Left lung (tissue), 10 donors: Measurements from ENCODE around the gene CES3. TPM values are rescaled to one million over a fixed set of nuclear protein-coding genes. Genes with fewer than 3 reads are reported as not detected.
"Not testable (repeated sequence)": the region's sequence is repeated elsewhere in the genome, so short reads cannot be mapped to it uniquely, and the experiment has no call there.

Experiments
- ATAC-seq: fragments of 200-7000 bp; cut with Tn5 transposase; one replicate; pipeline ENCODE4 v1.9.1; 2020; ENCODE audit warnings: moderate library complexity
- DNase-seq, 4 donors: peaks; one replicate each; pipeline ENCODE4 v3.0.0-alpha.2; 2013 to 2020
- H3K27ac ChIP-seq, 2 donors: fragments of 200-600 bp; sonication (generic) in 1 of 2; one replicate each; pipeline versions ENCODE4 v1.5.0 to v1.8.0; 2020 to 2021
- H3K27me3 ChIP-seq, 2 donors: fragments of 200-600 bp; sonication (generic) in 1 of 2; one replicate each; pipeline versions ENCODE4 v1.5.0 to v1.8.0; 2020 to 2021
- H3K36me3 ChIP-seq, 2 donors: fragments of 200-600 bp; sonication (generic) in 1 of 2; one replicate each; pipeline versions ENCODE4 v1.5.0 to v1.8.0; 2020 to 2021
- H3K4me1 ChIP-seq, 2 donors: fragments of 200-600 bp; one replicate each; pipeline ENCODE4 v1.8.0; 2021
- H3K4me3 ChIP-seq, 2 donors: fragments of 200-600 bp; sonication (generic) in 1 of 2; one replicate each; pipeline versions ENCODE4 v1.5.0 to v1.8.0; 2020 to 2021; ENCODE audit warnings: mild to moderate bottlenecking in 1 of 2
- H3K9me3 ChIP-seq, 2 donors: fragments of 200-600 bp; sonication (generic) in 1 of 2; one replicate each; pipeline versions ENCODE4 v1.5.0 to v1.8.0; 2020 to 2021
- CTCF ChIP-seq, 2 donors: fragments of 200-600 bp; sonication (generic) in 1 of 2; IDR thresholded peaks; one replicate each; pipeline versions ENCODE4 v1.5.0 to v1.8.0; 2021; ENCODE audit warnings: antibody characterized with exemption in 2 of 2
- intact Hi-C, 2 donors: fragments of 100-400 bp; cut with DNase I; formaldehyde crosslinking; loops; one replicate each; pipeline versions ENCODE4 v1.11.2 to v1.14.2; 2022
- polyA plus RNA-seq, 6 donors: library from polyadenylated mRNA; unstranded; fragments of 120-200 nt; gene quantifications; one replicate each; pipeline ENCODE4 v1.2.1, GENCODE V29; 2013; ENCODE audit not compliant: insufficient read length in 6 of 6
- total RNA-seq, 2 donors: library from RNA; stranded (reverse); fragmentation: NEBNext Ultra II Directional; extraction: Animal tissue kit (Norgen Biotek cat#: 25700); gene quantifications; one replicate each; pipeline ENCODE4 v1.2.1, GENCODE V29; 2021
- donor health status: DM: no; HTN: yes; CAD: no.
- donor health status: DM: no; HTN: no; CAD: no.

CES3 gene
- total and polyA plus RNA-seq, 8 donors, result 0.79 to 5.3 (median 4.2) TPM

- no peak overlapping the region for H3K27ac ChIP-seq
- H3K4me3 ChIP-seq, result no peak overlapping the region
- H3K27me3 ChIP-seq, result no peaks in the 10 kb centered on the region
- no peak for TF ChIP-seq CTCF (IDR thresholded peaks at IDR 0.05)
- H3K4me1 ChIP-seq, result peaks cover 15 to 26% of the 10 kb centered on the region in 2 donors
- peaks cover 0 to 65% of the 10 kb centered on the region in 2 donors for H3K36me3 ChIP-seq
- intact Hi-C loops, result no loop called here
- DNase-seq, result peak in 1 of 4 donors; percentile 60
- H3K9me3 ChIP-seq, result no peaks in the 10 kb centered on the region
- no peak for ATAC-seq
Measured at GRCh38 chr16:66940236-66940635, 20.8 kb upstream of the CES3 start.

GRCh38 chr16:66942981-66943380, 18.1 kb upstream of the CES3 start:
- H3K4me3 ChIP-seq, result no peak overlapping the region
- ATAC-seq, result no peak
- no peaks in the 10 kb centered on the region for H3K9me3 ChIP-seq
- no peak for TF ChIP-seq CTCF (IDR thresholded peaks at IDR 0.05)
- no peak overlapping the region for H3K27ac ChIP-seq
- peak in 1 of 4 donors; percentile 19 for DNase-seq
- intact Hi-C loops, result no loop called here
- H3K27me3 ChIP-seq, result peaks cover 0 to 5% of the 10 kb centered on the region in 2 donors
- H3K36me3 ChIP-seq, result peaks cover 0 to 64% of the 10 kb centered on the region in 2 donors
- H3K4me1 ChIP-seq, result peaks cover 0 to 10% of the 10 kb centered on the region in 2 donors

GRCh38 chr16:66943426-66944053, 17.5 kb upstream of the CES3 start:
- peaks cover 0 to 59% of the 10 kb centered on the region in 2 donors for H3K36me3 ChIP-seq
- H3K27me3 ChIP-seq, result peaks cover 1 to 11% of the 10 kb centered on the region in 2 donors
- no peaks in the 10 kb centered on the region for H3K9me3 ChIP-seq
- no peak overlapping the region for H3K4me3 ChIP-seq
- intact Hi-C loops, result no loop called here
- no peak for TF ChIP-seq CTCF (IDR thresholded peaks at IDR 0.05)
- ATAC-seq (no peak), DNase-seq (peak in 1 of 4 donors; percentile 55)
- H3K4me1 ChIP-seq, result peaks cover 3 to 15% of the 10 kb centered on the region in 2 donors
- H3K27ac ChIP-seq, result no peak overlapping the region

- H3K36me3 ChIP-seq, result peaks cover 0 to 54% of the 10 kb centered on the region in 2 donors
- peaks cover 6 to 16% of the 10 kb centered on the region in 2 donors for H3K27me3 ChIP-seq
- intact Hi-C loops, result no loop called here
- no peak overlapping the region for H3K27ac ChIP-seq
- no peaks in the 10 kb centered on the region for H3K9me3 ChIP-seq
- DNase-seq (no peak), ATAC-seq (no peak)
- peaks cover 5 to 20% of the 10 kb centered on the region in 2 donors for H3K4me1 ChIP-seq
- H3K4me3 ChIP-seq, result no peak overlapping the region
- no peak for TF ChIP-seq CTCF (IDR thresholded peaks at IDR 0.05)
Measured at GRCh38 chr16:66944054-66944441, 17.0 kb upstream of the CES3 start.

- H3K27ac ChIP-seq, ATAC-seq, H3K9me3 ChIP-seq, H3K4me3 ChIP-seq, intact Hi-C loops: not testable (repeated sequence)
- peaks cover 9 to 25% of the 10 kb centered on the region in 2 donors for H3K27me3 ChIP-seq
- H3K36me3 ChIP-seq, result peaks cover 0 to 45% of the 10 kb centered on the region in 2 donors
- DNase-seq, result peak in 1 of 4 donors; percentile 28
- H3K4me1 ChIP-seq, result peaks cover 5 to 22% of the 10 kb centered on the region in 2 donors
Measured at GRCh38 chr16:66944971-66945370, 16.1 kb upstream of the CES3 start.
